GM20000 (cell line): ENCODE data around the gene PSMG1.

ENCODE experiments used
- DNase-seq: peaks from one replicate; pipeline ENCODE4 v3.0.0; 2012; ENCODE audit warnings: low spot score
- CTCF ChIP-seq: IDR thresholded peaks from 2 replicates; pipeline ENCODE4 v1.5.1; 2012; ENCODE audit warnings: mild to moderate bottlenecking, control low read depth; ENCODE audit errors: extremely low read depth, missing control alignments

Gene PSMG1

GRCh38 chr21:39187141-39187540 is 3.9 kb upstream of the PSMG1 start:
- no peak for TF ChIP-seq CTCF
- no peak for DNase-seq

- no peak for TF ChIP-seq CTCF
- no peak for DNase-seq
Observed at GRCh38 chr21:39186676-39187075, 3.4 kb upstream of the PSMG1 start.

- no peak for TF ChIP-seq CTCF
- DNase-seq: no peak
Observed at GRCh38 chr21:39185157-39185556, 1.9 kb upstream of the PSMG1 start.

- no peak for TF ChIP-seq CTCF
- DNase-seq: no peak
Observed at GRCh38 chr21:39184050-39184980, 1.1 kb upstream of the PSMG1 start.

GRCh38 chr21:39182484-39183271 is 573 bp downstream of the PSMG1 start:
- TF ChIP-seq CTCF: no peak
- DNase-seq: no peak

- no peak for DNase-seq
- TF ChIP-seq CTCF: no peak
Observed at GRCh38 chr21:39182016-39182415, 1.2 kb downstream of the PSMG1 start.
